ENCODE results near the gene CMPK1.

CMPK1 gene

GRCh38 chr1:47402591-47402990 lies 69.0 kb downstream of the CMPK1 start:
- peaks cover 2% of the 10 kb centered on the region for H3K4me1 ChIP-seq (ENCODE audit: insufficient read depth, insufficient read length)
- no peak for DNase-seq (ENCODE audit: low read depth, low spot score)
- H3K36me3 ChIP-seq (ENCODE audit: insufficient read depth, insufficient read length, low read length), result no peaks in the 10 kb centered on the region
- H3K4me3 ChIP-seq (ENCODE audit: insufficient read length, low read depth), result no peak overlapping the region
- H3K27me3 ChIP-seq (ENCODE audit: insufficient read depth, insufficient read length), result peaks cover 6% of the 10 kb centered on the region
- TF ChIP-seq YY1 (IDR thresholded peaks at IDR 0.05; ENCODE audit: insufficient read depth, insufficient read length), result no peak
- no peak for TF ChIP-seq ZNF274 (IDR thresholded peaks at IDR 0.05; ENCODE audit: low read depth, low read length)
- TF ChIP-seq SUZ12 (IDR thresholded peaks at IDR 0.05; ENCODE audit: extremely low read depth, insufficient read depth, insufficient read length), result no peak
- H3K9me3 ChIP-seq (ENCODE audit: insufficient read depth, low read length), result no peaks in the 10 kb centered on the region
- H3K9ac ChIP-seq (ENCODE audit: insufficient read length, low read depth), result no peak overlapping the region

GRCh38 chr1:47403321-47403910 lies 69.8 kb downstream of the CMPK1 start:
- H3K4me1 ChIP-seq (ENCODE audit: insufficient read depth, insufficient read length), result peaks cover 2% of the 10 kb centered on the region
- H3K36me3 ChIP-seq (ENCODE audit: insufficient read depth, insufficient read length, low read length), result no peaks in the 10 kb centered on the region
- H3K27me3 ChIP-seq (ENCODE audit: insufficient read depth, insufficient read length), result peaks cover 6% of the 10 kb centered on the region
- no peaks in the 10 kb centered on the region for H3K9me3 ChIP-seq (ENCODE audit: insufficient read depth, low read length)
- TF ChIP-seq SUZ12 (IDR thresholded peaks at IDR 0.05; ENCODE audit: extremely low read depth, insufficient read depth, insufficient read length), result no peak
- TF ChIP-seq ZNF274 (IDR thresholded peaks at IDR 0.05; ENCODE audit: low read depth, low read length), result no peak
- TF ChIP-seq YY1 (IDR thresholded peaks at IDR 0.05; ENCODE audit: insufficient read depth, insufficient read length), result no peak
- no peak overlapping the region for H3K9ac ChIP-seq (ENCODE audit: insufficient read length, low read depth)
- DNase-seq (ENCODE audit: low read depth, low spot score), result no peak
- no peak overlapping the region for H3K4me3 ChIP-seq (ENCODE audit: insufficient read length, low read depth)

- H3K9me3 ChIP-seq (ENCODE audit: insufficient read depth, low read length), result no peaks in the 10 kb centered on the region
- no peak overlapping the region for H3K4me3 ChIP-seq (ENCODE audit: insufficient read length, low read depth)
- no peak for DNase-seq (ENCODE audit: low read depth, low spot score)
- no peaks in the 10 kb centered on the region for H3K36me3 ChIP-seq (ENCODE audit: insufficient read depth, insufficient read length, low read length)
- H3K9ac ChIP-seq (ENCODE audit: insufficient read length, low read depth), result no peak overlapping the region
- TF ChIP-seq ZNF274 (IDR thresholded peaks at IDR 0.05; ENCODE audit: low read depth, low read length), result no peak
- TF ChIP-seq YY1 (IDR thresholded peaks at IDR 0.05; ENCODE audit: insufficient read depth, insufficient read length), result no peak
- TF ChIP-seq SUZ12 (IDR thresholded peaks at IDR 0.05; ENCODE audit: extremely low read depth, insufficient read depth, insufficient read length), result no peak
- peaks cover 6% of the 10 kb centered on the region for H3K27me3 ChIP-seq (ENCODE audit: insufficient read depth, insufficient read length)
- peaks cover 11% of the 10 kb centered on the region for H3K4me1 ChIP-seq (ENCODE audit: insufficient read depth, insufficient read length)
These were observed 72.1 kb downstream of the CMPK1 start for GRCh38 chr1:47405697-47406096.

GRCh38 chr1:47406966-47407365 lies 73.4 kb downstream of the CMPK1 start:
- TF ChIP-seq SUZ12 (IDR thresholded peaks at IDR 0.05; ENCODE audit: extremely low read depth, insufficient read depth, insufficient read length), result no peak
- TF ChIP-seq YY1 (IDR thresholded peaks at IDR 0.05; ENCODE audit: insufficient read depth, insufficient read length), result no peak
- no peak for TF ChIP-seq ZNF274 (IDR thresholded peaks at IDR 0.05; ENCODE audit: low read depth, low read length)
- no peak overlapping the region for H3K9ac ChIP-seq (ENCODE audit: insufficient read length, low read depth)
- no peak overlapping the region for H3K4me3 ChIP-seq (ENCODE audit: insufficient read length, low read depth)
- peaks cover 6% of the 10 kb centered on the region for H3K27me3 ChIP-seq (ENCODE audit: insufficient read depth, insufficient read length)
- H3K4me1 ChIP-seq (ENCODE audit: insufficient read depth, insufficient read length), result peaks cover 15% of the 10 kb centered on the region
- DNase-seq (ENCODE audit: low read depth, low spot score), result no peak
- no peaks in the 10 kb centered on the region for H3K36me3 ChIP-seq (ENCODE audit: insufficient read depth, insufficient read length, low read length)
- no peaks in the 10 kb centered on the region for H3K9me3 ChIP-seq (ENCODE audit: insufficient read depth, low read length)

- Histone ChIP-seq H3K9me3 (ENCODE audit: insufficient read depth, low read length) (no peaks in the 10 kb centered on the region), H3K4me3 (ENCODE audit: insufficient read length, low read depth) (no peak overlapping the region), H3K4me1 (ENCODE audit: insufficient read depth, insufficient read length) (peaks cover 20% of the 10 kb centered on the region), H3K9ac (ENCODE audit: insufficient read length, low read depth) (no peak overlapping the region), H3K36me3 (ENCODE audit: insufficient read depth, insufficient read length, low read length) (no peaks in the 10 kb centered on the region), H3K27me3 (ENCODE audit: insufficient read depth, insufficient read length) (peaks cover 3% of the 10 kb centered on the region)
- no peak for DNase-seq (ENCODE audit: low read depth, low spot score)
- no peak for TF ChIP-seq SUZ12 (IDR thresholded peaks at IDR 0.05; ENCODE audit: extremely low read depth, insufficient read depth, insufficient read length)
- TF ChIP-seq ZNF274 (IDR thresholded peaks at IDR 0.05; ENCODE audit: low read depth, low read length), result no peak
- TF ChIP-seq YY1 (IDR thresholded peaks at IDR 0.05; ENCODE audit: insufficient read depth, insufficient read length), result no peak
These were observed 73.9 kb downstream of the CMPK1 start for GRCh38 chr1:47407481-47407880.

- Histone ChIP-seq H3K9me3 (ENCODE audit: insufficient read depth, low read length) (no peaks in the 10 kb centered on the region), H3K27me3 (ENCODE audit: insufficient read depth, insufficient read length) (peaks cover 8% of the 10 kb centered on the region), H3K4me1 (ENCODE audit: insufficient read depth, insufficient read length) (peaks cover 22% of the 10 kb centered on the region), H3K36me3 (ENCODE audit: insufficient read depth, insufficient read length, low read length) (no peaks in the 10 kb centered on the region), H3K4me3 (ENCODE audit: insufficient read length, low read depth) (no peak overlapping the region), H3K9ac (ENCODE audit: insufficient read length, low read depth) (no peak overlapping the region)
- no peak for DNase-seq (ENCODE audit: low read depth, low spot score)
- no peak for TF ChIP-seq YY1 (IDR thresholded peaks at IDR 0.05; ENCODE audit: insufficient read depth, insufficient read length)
These were observed 75.9 kb downstream of the CMPK1 start for GRCh38 chr1:47409311-47410067.

GRCh38 chr1:47410068-47410455 lies 76.5 kb downstream of the CMPK1 start:
- H3K4me1 ChIP-seq (ENCODE audit: insufficient read depth, insufficient read length), result peaks cover 22% of the 10 kb centered on the region
- TF ChIP-seq ZNF274 (IDR thresholded peaks at IDR 0.05; ENCODE audit: low read depth, low read length) (no peak), SUZ12 (IDR thresholded peaks at IDR 0.05; ENCODE audit: extremely low read depth, insufficient read depth, insufficient read length) (no peak), YY1 (IDR thresholded peaks at IDR 0.05; ENCODE audit: insufficient read depth, insufficient read length) (no peak)
- DNase-seq (ENCODE audit: low read depth, low spot score), result no peak
- no peaks in the 10 kb centered on the region for H3K9me3 ChIP-seq (ENCODE audit: insufficient read depth, low read length)
- H3K9ac ChIP-seq (ENCODE audit: insufficient read length, low read depth), result no peak overlapping the region
- H3K36me3 ChIP-seq (ENCODE audit: insufficient read depth, insufficient read length, low read length), result no peaks in the 10 kb centered on the region
- peaks cover 13% of the 10 kb centered on the region for H3K27me3 ChIP-seq (ENCODE audit: insufficient read depth, insufficient read length)
- H3K4me3 ChIP-seq (ENCODE audit: insufficient read length, low read depth), result no peak overlapping the region
